AG09319 (cell line): Measurements from ENCODE around the gene DCAF15.

Experiments
- DNase-seq: peaks from one replicate; pipeline ENCODE4 v3.0.0-alpha.2; 2010; ENCODE audit warnings: low read depth; ENCODE audit errors: extremely low read depth
- TF ChIP-seq, protein P1 (sequence below): IDR thresholded peaks from 2 replicates; pipeline ENCODE4 v1.5.1; 2011; ENCODE audit warnings: low read depth, mild to moderate bottlenecking, inconsistent platforms, low read length, moderate library complexity

Gene DCAF15

DNA sequence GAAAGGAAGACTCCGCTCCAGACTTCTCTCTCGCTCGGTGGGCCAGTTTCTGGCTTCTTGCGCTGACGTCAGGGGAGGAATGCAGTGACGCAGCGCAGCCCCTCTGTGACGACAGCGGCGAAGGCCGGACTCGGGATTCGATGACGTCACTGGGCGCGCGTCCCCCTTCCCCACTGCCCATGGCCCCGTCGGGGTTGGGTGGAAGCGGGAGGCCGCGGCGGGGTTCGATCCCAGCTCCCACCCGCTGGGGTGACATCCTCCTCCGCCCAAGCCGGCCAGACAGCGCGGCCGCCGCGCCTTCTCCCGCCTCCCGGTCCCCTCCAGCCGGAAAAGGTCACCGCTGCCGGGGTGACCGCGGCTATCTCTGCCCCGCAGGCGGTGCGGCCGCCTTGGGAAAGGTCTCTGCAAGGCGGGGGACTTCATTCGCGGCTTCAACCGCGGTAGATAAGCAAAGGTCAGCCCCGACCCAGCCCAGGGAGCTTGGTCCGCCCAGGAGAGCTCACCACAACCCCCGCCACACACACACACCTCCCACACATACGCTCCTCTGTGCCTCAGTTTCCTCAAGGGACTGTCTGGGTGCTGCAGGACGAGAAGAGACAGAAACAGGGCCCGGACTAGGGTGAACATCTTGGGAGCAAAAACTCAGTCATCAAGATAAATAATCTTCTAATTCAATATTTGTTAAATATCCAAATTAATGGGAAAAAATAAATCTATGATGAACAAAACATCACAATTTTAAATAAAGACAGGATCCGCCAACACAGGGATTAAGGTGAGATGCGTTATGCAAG is 54.7 kb downstream of the DCAF15 start:
- no peak for DNase-seq
- TF ChIP-seq, protein P1, sequence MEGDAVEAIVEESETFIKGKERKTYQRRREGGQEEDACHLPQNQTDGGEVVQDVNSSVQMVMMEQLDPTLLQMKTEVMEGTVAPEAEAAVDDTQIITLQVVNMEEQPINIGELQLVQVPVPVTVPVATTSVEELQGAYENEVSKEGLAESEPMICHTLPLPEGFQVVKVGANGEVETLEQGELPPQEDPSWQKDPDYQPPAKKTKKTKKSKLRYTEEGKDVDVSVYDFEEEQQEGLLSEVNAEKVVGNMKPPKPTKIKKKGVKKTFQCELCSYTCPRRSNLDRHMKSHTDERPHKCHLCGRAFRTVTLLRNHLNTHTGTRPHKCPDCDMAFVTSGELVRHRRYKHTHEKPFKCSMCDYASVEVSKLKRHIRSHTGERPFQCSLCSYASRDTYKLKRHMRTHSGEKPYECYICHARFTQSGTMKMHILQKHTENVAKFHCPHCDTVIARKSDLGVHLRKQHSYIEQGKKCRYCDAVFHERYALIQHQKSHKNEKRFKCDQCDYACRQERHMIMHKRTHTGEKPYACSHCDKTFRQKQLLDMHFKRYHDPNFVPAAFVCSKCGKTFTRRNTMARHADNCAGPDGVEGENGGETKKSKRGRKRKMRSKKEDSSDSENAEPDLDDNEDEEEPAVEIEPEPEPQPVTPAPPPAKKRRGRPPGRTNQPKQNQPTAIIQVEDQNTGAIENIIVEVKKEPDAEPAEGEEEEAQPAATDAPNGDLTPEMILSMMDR: no peak
